GM23248 (cell line): ENCODE measurements around the gene KRTAP4-1. TPM values are rescaled to one million over a fixed set of nuclear protein-coding genes. Genes with fewer than 3 reads are reported as not detected.
A peak's percentile ranks its signal among the peaks of the same experiment; 100 is the strongest.

ENCODE experiments used
- DNase-seq: peaks from one replicate; pipeline ENCODE4 v3.0.0-alpha.2; 2015
- H2AFZ ChIP-seq: fragments of 200-600 bp; sonication (generic); 2 replicates; pipeline ENCODE4 v1.6.1; 2016; ENCODE audit warnings: antibody characterized with exemption
- H3F3A ChIP-seq: fragments of 200-600 bp; sonication (generic); 2 replicates; pipeline ENCODE4 v1.6.1; 2016; ENCODE audit warnings: mild to moderate bottlenecking, antibody characterized with exemption, mixed run types; ENCODE audit not compliant: insufficient read depth
- H3K27ac ChIP-seq: fragments of 200-600 bp; sonication (generic); 2 replicates; pipeline ENCODE4 v1.5.1; 2016; ENCODE audit warnings: mild to moderate bottlenecking
- H3K27me3 ChIP-seq: fragments of 200-600 bp; sonication (generic); replicated peaks from 2 replicates; pipeline ENCODE4 v1.6.1; 2016; ENCODE audit warnings: mild to moderate bottlenecking; ENCODE audit not compliant: insufficient read depth
- H3K36me3 ChIP-seq: fragments of 200-600 bp; sonication (generic); 2 replicates; pipeline ENCODE4 v1.6.1; 2016; ENCODE audit warnings: low read depth, mild to moderate bottlenecking
- H3K4me1 ChIP-seq: fragments of 200-600 bp; sonication (generic); 2 replicates; pipeline ENCODE4 v1.6.1; 2016; ENCODE audit warnings: mild to moderate bottlenecking; ENCODE audit not compliant: insufficient read depth
- H3K4me2 ChIP-seq: fragments of 200-600 bp; sonication (generic); one replicate; pipeline ENCODE4 v1.6.1; 2016; ENCODE audit warnings: mild to moderate bottlenecking; ENCODE audit not compliant: unreplicated experiment
- H3K4me3 ChIP-seq: fragments of 200-600 bp; sonication (generic); 2 replicates; pipeline ENCODE4 v1.5.1; 2016; ENCODE audit warnings: mild to moderate bottlenecking
- H3K79me2 ChIP-seq: fragments of 200-600 bp; sonication (generic); 2 replicates; pipeline ENCODE4 v1.6.1; 2016; ENCODE audit warnings: mild to moderate bottlenecking; ENCODE audit not compliant: insufficient read depth
- H3K9ac ChIP-seq: fragments of 200-600 bp; sonication (generic); 2 replicates; pipeline ENCODE4 v1.6.1; 2016; ENCODE audit warnings: mild to moderate bottlenecking
- H3K9me2 ChIP-seq: fragments of 200-600 bp; sonication (generic); 2 replicates; pipeline ENCODE4 v1.6.1; 2016; ENCODE audit warnings: mixed run types, mild to moderate bottlenecking, moderate library complexity; ENCODE audit not compliant: insufficient read depth
- H3K9me3 ChIP-seq: fragments of 200-600 bp; sonication (generic); one replicate; pipeline ENCODE4 v1.6.1; 2017; ENCODE audit warnings: low read depth
- H4K20me1 ChIP-seq: fragments of 200-600 bp; sonication (generic); 2 replicates; pipeline ENCODE4 v1.6.0; 2016; ENCODE audit not compliant: insufficient read depth
- EZH2 ChIP-seq: fragments of 200-600 bp; sonication (generic); IDR thresholded peaks from 2 replicates; pipeline ENCODE4 v1.6.1; 2018; ENCODE audit warnings: antibody characterized with exemption, mild to moderate bottlenecking; ENCODE audit not compliant: insufficient read depth, poor library complexity, severe bottlenecking
- EZH2phosphoT487 ChIP-seq: fragments of 200-600 bp; sonication (generic); IDR thresholded peaks from 2 replicates; pipeline ENCODE4 v1.6.1; 2018; ENCODE audit warnings: antibody characterized with exemption, moderate library complexity, mild to moderate bottlenecking, low read depth; ENCODE audit not compliant: insufficient read depth
- WGBS, 2 experiments: methylation state at CpG; one replicate each; pipeline ENCODE4 v1.1.6; 2015 to 2017; ENCODE audit warnings: low lambda C conversion rate in 2 of 2, low coverage in 1 of 2; ENCODE audit errors: missing lambda C conversion rate in 2 of 2; 5-methylcytosine and 5-hydroxymethylcytosine counted together
- in situ Hi-C: fragments of 300-500 bp; cut with MboI; formaldehyde crosslinking; loops from 2 replicates; pipeline ENCODE4 v1.15.0; 2020
- polyA plus RNA-seq: library from polyadenylated mRNA; unstranded; fragments of >200 nt; fragmentation: Nextera tagmentation; extraction: Ambion mirVana; gene quantifications from 2 replicates; pipeline ENCODE4 v1.2.1, GENCODE V29; 2016
- total RNA-seq: library from RNA; depleted of rRNA; stranded (reverse); fragments of >200 nt; shearing (Covaris generic); gene quantifications from 2 replicates; pipeline ENCODE4 v1.2.3, GENCODE V29; 2014

KRTAP4-1 gene
- total and polyA plus RNA-seq, 2 experiments from 2014 or later, result not detected

DNA sequence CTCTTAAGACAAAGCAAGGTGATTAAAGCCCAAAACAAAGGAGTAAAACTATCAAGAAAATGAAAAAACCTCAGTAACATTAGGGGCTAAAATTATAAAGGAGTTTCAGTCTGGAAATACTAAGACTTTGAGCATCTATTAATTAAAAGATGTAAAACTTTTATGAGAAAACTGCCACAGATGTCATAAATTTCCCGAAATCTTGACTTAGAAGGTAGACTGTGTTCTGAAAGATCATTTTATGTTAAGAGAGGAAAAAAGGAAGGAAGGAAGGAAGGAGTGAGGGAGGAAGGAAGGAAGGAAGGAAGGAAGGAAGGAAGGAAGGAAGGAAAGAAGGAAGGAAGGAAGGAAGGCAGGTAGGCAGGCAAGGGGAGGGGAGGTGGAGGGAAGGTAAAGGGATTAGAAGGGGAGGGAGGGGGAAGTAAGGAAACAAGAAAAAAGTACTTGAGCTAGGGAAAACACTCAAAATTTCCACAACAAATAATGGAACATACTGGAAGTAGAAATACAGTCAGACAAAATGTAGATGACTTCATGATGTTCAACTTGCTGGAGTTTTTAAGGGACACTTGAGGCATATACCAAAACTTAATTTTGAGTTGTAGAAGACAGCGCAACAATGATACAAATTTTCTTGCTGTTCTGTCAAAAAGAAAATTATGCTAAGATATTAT, 37.0 kb downstream of the KRTAP4-1 start:
- Histone ChIP-seq H3K27me3 (no peaks in the 10 kb centered on the region), H3K4me1 (no peaks in the 10 kb centered on the region), H3K9me3 (no peaks in the 10 kb centered on the region), H3K4me2 (no peak overlapping the region), H4K20me1 (no peaks in the 10 kb centered on the region), H3K9ac (no peak overlapping the region), H3K9me2 (no peaks in the 10 kb centered on the region), H3K36me3 (no peaks in the 10 kb centered on the region), H3K27ac (no peak overlapping the region), H2AFZ (no peak overlapping the region), H3K4me3 (no peak overlapping the region), H3F3A (no peaks in the 10 kb centered on the region), H3K79me2 (no peaks in the 10 kb centered on the region)
- no peak for DNase-seq
- in situ Hi-C loops, result no loop called here
- WGBS, 2 experiments, result 86 to 88% methylated on average over 2 of the region's 2 CpGs
- TF ChIP-seq EZH2phosphoT487, result no peak
- TF ChIP-seq EZH2, result no peak

DNA sequence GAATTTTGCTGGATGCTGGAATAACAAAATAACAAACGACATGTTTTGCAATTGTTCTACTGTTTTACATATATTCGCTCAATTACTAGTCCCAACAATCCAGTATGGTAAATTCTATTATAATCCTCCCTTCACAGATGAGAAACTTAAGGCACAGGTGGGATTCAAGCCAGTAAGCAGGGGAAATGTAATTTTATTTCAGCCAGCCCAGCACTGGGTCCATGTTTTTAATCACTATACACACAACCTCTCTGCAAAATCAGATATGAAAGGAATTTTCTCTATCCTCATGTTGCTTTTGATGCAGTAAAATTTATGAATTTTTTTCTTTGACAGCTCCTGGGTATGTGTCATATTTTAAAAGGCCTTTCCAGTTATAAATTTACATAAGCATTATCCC, 39.5 kb downstream of the KRTAP4-1 start:
- DNase-seq, result no peak
- Histone ChIP-seq H3K4me2 (no peak overlapping the region), H3K9me3 (no peaks in the 10 kb centered on the region), H3K27me3 (no peaks in the 10 kb centered on the region), H3K9ac (no peak overlapping the region), H2AFZ (no peak overlapping the region), H3K9me2 (no peaks in the 10 kb centered on the region), H3K36me3 (no peaks in the 10 kb centered on the region), H3K4me1 (peaks cover 13% of the 10 kb centered on the region), H4K20me1 (no peaks in the 10 kb centered on the region), H3K27ac (no peak overlapping the region), H3K79me2 (no peaks in the 10 kb centered on the region), H3K4me3 (no peak overlapping the region), H3F3A (peaks cover 12% of the 10 kb centered on the region)
- in situ Hi-C loops, result no loop called here
- WGBS, 2 experiments, result 82 to 90% methylated on average over 2 of the region's 2 CpGs
- TF ChIP-seq EZH2phosphoT487, result no peak
- no peak for TF ChIP-seq EZH2

DNA sequence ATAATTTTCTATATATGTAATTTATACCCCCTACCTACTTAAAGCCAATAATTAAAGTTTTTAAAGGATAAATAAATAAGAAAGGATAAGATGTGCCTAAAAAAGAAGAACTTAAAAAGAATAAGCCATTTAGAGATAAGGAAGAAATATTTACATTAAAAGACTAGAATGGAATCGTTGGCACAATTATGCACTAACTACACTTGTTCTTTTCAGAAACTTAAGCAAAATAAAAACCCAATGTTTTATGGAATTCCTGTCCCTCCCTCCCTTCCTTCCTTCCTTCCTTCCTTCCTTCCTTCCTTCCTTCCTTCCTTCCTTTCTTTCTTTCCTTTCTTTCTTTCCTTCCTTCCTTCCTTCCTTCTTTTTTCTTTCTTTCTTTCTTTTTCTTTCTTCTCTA, 39.9 kb downstream of the KRTAP4-1 start:
- no peak for DNase-seq
- Histone ChIP-seq H3K4me1 (peaks cover 14% of the 10 kb centered on the region), H3K4me2 (no peak overlapping the region), H3K27me3 (no peaks in the 10 kb centered on the region), H4K20me1 (no peaks in the 10 kb centered on the region), H3K9me3 (no peaks in the 10 kb centered on the region), H3K4me3 (no peak overlapping the region), H3K9ac (no peak overlapping the region), H3F3A (peaks cover 13% of the 10 kb centered on the region), H2AFZ (no peak overlapping the region), H3K27ac (no peak overlapping the region), H3K9me2 (no peaks in the 10 kb centered on the region), H3K36me3 (no peaks in the 10 kb centered on the region), H3K79me2 (no peaks in the 10 kb centered on the region)
- WGBS, 2 experiments, result 93 to 96% methylated on average over 1 of the region's 1 CpG
- TF ChIP-seq EZH2phosphoT487 (no peak), EZH2 (no peak)
- in situ Hi-C loops, result no loop called here

DNA sequence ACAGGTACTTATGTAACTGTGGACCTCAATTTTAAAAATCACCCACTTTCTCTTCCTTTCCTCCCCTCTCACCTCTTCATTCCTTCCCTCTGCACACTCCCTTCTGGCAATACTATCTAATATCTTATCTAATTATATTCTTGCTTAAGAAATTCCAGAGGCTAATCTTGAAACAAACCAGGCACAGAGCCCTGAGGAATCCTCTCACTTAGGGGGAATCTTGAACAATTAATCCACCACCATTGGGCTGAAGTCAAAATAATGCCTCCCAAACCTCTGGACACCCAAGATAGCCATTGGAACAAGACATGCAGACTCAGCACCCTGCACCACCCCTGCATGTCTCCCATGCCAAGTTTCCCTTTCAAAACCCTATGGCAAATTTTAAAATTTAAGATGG, 43.4 kb downstream of the KRTAP4-1 start:
- Histone ChIP-seq H3K36me3 (no peaks in the 10 kb centered on the region), H3K27me3 (no peaks in the 10 kb centered on the region), H3K27ac (peak overlapping the region; percentile 83), H4K20me1 (no peaks in the 10 kb centered on the region), H3F3A (peaks cover 13% of the 10 kb centered on the region), H3K9me2 (peaks cover 2% of the 10 kb centered on the region; the same call in 1 of the 2 replicates), H3K9me3 (no peaks in the 10 kb centered on the region), H3K4me3 (no peak overlapping the region), H3K79me2 (no peaks in the 10 kb centered on the region), H2AFZ (no peak overlapping the region), H3K4me1 (peaks cover 14% of the 10 kb centered on the region), H3K4me2 (peak overlapping the region; percentile 38), H3K9ac (peak overlapping the region; percentile 10; the same call in 1 of the 2 replicates)
- no peak for TF ChIP-seq EZH2
- TF ChIP-seq EZH2phosphoT487, result no peak
- in situ Hi-C loops, result no loop called here
- DNase-seq, result no peak
